ENCODE measurements around the gene MAST4. TPM values are rescaled to one million over a fixed set of nuclear protein-coding genes. Genes with fewer than 3 reads are reported as not detected.

MAST4 gene
- total RNA-seq, 1 donor from 2014 or later = 11.3 TPM

- no peak for DNase-seq (ENCODE audit: low spot score)
- Mint-ChIP-seq H3K36me3 (ENCODE audit: low read depth) (peaks cover under 1% of the 10 kb centered on the region), H3K9me3 (ENCODE audit: low read depth) (peaks cover 3% of the 10 kb centered on the region), H3K27me3 (ENCODE audit: low read depth) (peaks cover 16% of the 10 kb centered on the region), H3K4me1 (ENCODE audit: low read depth) (no peaks in the 10 kb centered on the region), H3K4me3 (ENCODE audit: unreplicated experiment) (no peak overlapping the region), H3K27ac (ENCODE audit: unreplicated experiment) (no peak overlapping the region)
- no peak for TF ChIP-seq CTCF (IDR thresholded peaks at IDR 0.05)
These were observed 73.6 kb downstream of the MAST4 start for GRCh38 chr5:66669862-66670195.

- Mint-ChIP-seq H3K4me3 (ENCODE audit: unreplicated experiment) (no peak overlapping the region), H3K27ac (ENCODE audit: unreplicated experiment) (no peak overlapping the region), H3K9me3 (ENCODE audit: low read depth) (no peaks in the 10 kb centered on the region), H3K27me3 (ENCODE audit: low read depth) (peaks cover 17% of the 10 kb centered on the region), H3K4me1 (ENCODE audit: low read depth) (no peaks in the 10 kb centered on the region), H3K36me3 (ENCODE audit: low read depth) (no peaks in the 10 kb centered on the region)
- DNase-seq (ENCODE audit: low spot score) = no peak
- TF ChIP-seq CTCF (IDR thresholded peaks at IDR 0.05) = no peak
These were observed 75.1 kb downstream of the MAST4 start for GRCh38 chr5:66671305-66671704.

- no peak overlapping the region for H3K27ac Mint-ChIP-seq (ENCODE audit: unreplicated experiment)
- H3K27me3 Mint-ChIP-seq (ENCODE audit: low read depth) = peaks cover 14% of the 10 kb centered on the region
- no peaks in the 10 kb centered on the region for H3K9me3 Mint-ChIP-seq (ENCODE audit: low read depth)
- H3K4me3 Mint-ChIP-seq (ENCODE audit: unreplicated experiment) = no peak overlapping the region
- H3K4me1 Mint-ChIP-seq (ENCODE audit: low read depth) = no peaks in the 10 kb centered on the region
- no peak for DNase-seq (ENCODE audit: low spot score)
- H3K36me3 Mint-ChIP-seq (ENCODE audit: low read depth) = no peaks in the 10 kb centered on the region
- TF ChIP-seq CTCF (IDR thresholded peaks at IDR 0.05) = no peak
These were observed 78.6 kb downstream of the MAST4 start for GRCh38 chr5:66674802-66675201.

GRCh38 chr5:66675406-66675805 lies 79.2 kb downstream of the MAST4 start:
- H3K36me3 Mint-ChIP-seq (ENCODE audit: low read depth) = no peaks in the 10 kb centered on the region
- no peak overlapping the region for H3K27ac Mint-ChIP-seq (ENCODE audit: unreplicated experiment)
- no peak for DNase-seq (ENCODE audit: low spot score)
- H3K4me1 Mint-ChIP-seq (ENCODE audit: low read depth) = no peaks in the 10 kb centered on the region
- H3K27me3 Mint-ChIP-seq (ENCODE audit: low read depth) = peaks cover 14% of the 10 kb centered on the region
- H3K4me3 Mint-ChIP-seq (ENCODE audit: unreplicated experiment) = no peak overlapping the region
- TF ChIP-seq CTCF (IDR thresholded peaks at IDR 0.05) = no peak
- no peaks in the 10 kb centered on the region for H3K9me3 Mint-ChIP-seq (ENCODE audit: low read depth)

GRCh38 chr5:66680221-66680620 lies 84.0 kb downstream of the MAST4 start:
- Mint-ChIP-seq H3K36me3 (ENCODE audit: low read depth) (no peaks in the 10 kb centered on the region), H3K9me3 (ENCODE audit: low read depth) (no peaks in the 10 kb centered on the region), H3K4me1 (ENCODE audit: low read depth) (no peaks in the 10 kb centered on the region), H3K27ac (ENCODE audit: unreplicated experiment) (no peak overlapping the region), H3K4me3 (ENCODE audit: unreplicated experiment) (no peak overlapping the region), H3K27me3 (ENCODE audit: low read depth) (peaks cover 12% of the 10 kb centered on the region)
- DNase-seq (ENCODE audit: low spot score) = no peak
- TF ChIP-seq CTCF (IDR thresholded peaks at IDR 0.05) = no peak
